ENCODE measurements around the gene LEKR1. TPM values are rescaled to one million over a fixed set of nuclear protein-coding genes. Genes with fewer than 3 reads are reported as not detected.

Gene LEKR1
- total and polyA plus RNA-seq, 2 donors (not counting 3 experiments of a cell fraction or from before 2014, with no cell fraction given) = 0.07 to 0.64 TPM

GRCh38 chr3:156826896-156827882, 1.0 kb downstream of the LEKR1 start:
- H4K20me1 ChIP-seq (replicated peaks; ENCODE audit: control insufficient read depth, extremely low read depth, insufficient read depth, low read length) = no peaks in the 10 kb centered on the region
- dilution Hi-C loops (cut with MboI; ENCODE audit: extremely low pct_ligation_motif_present, low sequenced_read_pairs) = no loop called here
- DNase-seq (ENCODE audit: low read depth, low spot score) (no peak), FAIRE-seq (peak; percentile 50)
- no peaks in the 10 kb centered on the region for H3K9me1 ChIP-seq (replicated peaks; ENCODE audit: control insufficient read depth, extremely low read depth, insufficient read depth, low read length)
- intact Hi-C loops (cut with micrococcal nuclease) = loop anchor here (1.0 to 10.0 kb wide), 8 partner anchors 10 to 672 kb away; partner anchors contain the start of gene TIPARP
- peaks cover 20% of the 10 kb centered on the region for H3K4me1 ChIP-seq (ENCODE audit: control insufficient read depth, extremely low read depth, insufficient read depth, low read length)
- no TSS peak for BruUV-seq (replicated peaks)
- H3K9me3 ChIP-seq (replicated peaks; ENCODE audit: control insufficient read depth, insufficient read depth, low read length) = no peaks in the 10 kb centered on the region
- no peak for TF ChIP-seq EZH2 (IDR thresholded peaks at IDR 0.05; ENCODE audit: borderline replicate concordance, low read depth, low read length, severe bottlenecking)
- TF ChIP-seq POLR2AphosphoS5 (IDR thresholded peaks at IDR 0.05; ENCODE audit: insufficient read depth, low read depth, low read length) = no peak
- TF ChIP-seq FOS (IDR thresholded peaks at IDR 0.05; ENCODE audit: borderline replicate concordance, insufficient read depth, low read length) = no peak
- no peak for TF ChIP-seq POLR2A (IDR thresholded peaks at IDR 0.05; ENCODE audit: low read depth, low read length)
- TF ChIP-seq GATA2 (IDR thresholded peaks at IDR 0.05; ENCODE audit: insufficient read depth, insufficient read length, low read depth, low read length) = no peak
- TF ChIP-seq CTCF (IDR thresholded peaks at IDR 0.05; ENCODE audit: extremely low read depth in 1 of 2, insufficient read depth in 1 of 2, low read depth in 1 of 2, low read length in 2 of 2) = no peak
- no peak for TF ChIP-seq MAX (IDR thresholded peaks at IDR 0.05; ENCODE audit: insufficient read depth, insufficient read length)
- TF ChIP-seq MYC (IDR thresholded peaks at IDR 0.05; ENCODE audit: low read depth, low read length) = no peak
- TF ChIP-seq JUN (IDR thresholded peaks at IDR 0.05; ENCODE audit: borderline replicate concordance, insufficient read depth, insufficient read length, low read depth) = no peak
- H3K36me3 ChIP-seq (ENCODE audit: control insufficient read depth in 2 of 2, extremely low read depth in 1 of 2, insufficient read depth in 2 of 2, low read length in 2 of 2) = no peaks in the 10 kb centered on the region
- peaks cover 2% of the 10 kb centered on the region for H3K79me2 ChIP-seq (ENCODE audit: control insufficient read depth, insufficient read depth, low read length)
- POLR2A ChIA-PET = no interaction called here
- no peaks in the 10 kb centered on the region for H3K27me3 ChIP-seq (ENCODE audit: control insufficient read depth in 2 of 2, insufficient read depth in 2 of 2, low read length in 2 of 2)
- peak overlapping the region in 2 of 3 experiments; percentile 55 to 90 for H3K4me3 ChIP-seq (replicated peaks in 1 of 3; ENCODE audit: insufficient read depth in 1 of 3, low read depth in 1 of 3, low read length in 3 of 3)
- peak overlapping the region; percentile 80 for H2AFZ ChIP-seq (ENCODE audit: low read depth, low read length)
- CTCF ChIA-PET = no interaction called here
- peak overlapping the region; percentile 100 for H3K27ac ChIP-seq (ENCODE audit: insufficient read depth, low read depth, low read length)
- H3K4me2 ChIP-seq (ENCODE audit: insufficient read depth, low read length) = peak overlapping the region; percentile 97
- H3K9ac ChIP-seq (replicated peaks; ENCODE audit: extremely low read depth, insufficient read depth, low read length) = peak overlapping the region; percentile 88

Data from endothelial cell of umbilical vein (primary cell).